Testis (tissue), 3 donors: Measurements from ENCODE around the gene HMGB2. TPM values are rescaled to one million over a fixed set of nuclear protein-coding genes. Genes with fewer than 3 reads are reported as not detected.

Source experiments
- DNase-seq: peaks from one replicate; pipeline ENCODE4 v3.0.0-alpha.2; 2019
- H3K27ac ChIP-seq, 2 donors: fragments of 200-600 bp; sonication (generic); one replicate each; pipeline ENCODE4 v1.5.1; 2019
- H3K27me3 ChIP-seq: fragments of 200-600 bp; sonication (generic); one replicate; pipeline ENCODE4 v1.5.1; 2019
- H3K36me3 ChIP-seq: fragments of 200-600 bp; sonication (generic); one replicate; pipeline ENCODE4 v1.5.1; 2017; ENCODE audit warnings: low read depth; ENCODE audit errors: missing control alignments
- H3K4me1 ChIP-seq: fragments of 200-600 bp; sonication (generic); one replicate; pipeline ENCODE4 v1.5.1; 2019
- H3K4me3 ChIP-seq, 2 donors: fragments of 200-600 bp; sonication (generic); one replicate each; pipeline ENCODE4 v1.5.1; 2017 to 2019
- H3K9me3 ChIP-seq: fragments of 200-600 bp; sonication (generic); one replicate; pipeline ENCODE4 v1.5.1; 2017
- POLR2A ChIP-seq: fragments of 450-650 bp; IDR thresholded peaks from one replicate; pipeline ENCODE4 v1.6.1; 2017; ENCODE audit warnings: antibody characterized with exemption, mild to moderate bottlenecking, moderate library complexity
- WGBS, 2 donors: methylation state at CpG; one replicate each; pipeline ENCODE4 v1.1.5; 2018; 5-methylcytosine and 5-hydroxymethylcytosine counted together
- intact Hi-C: fragments of 100-400 bp; cut with DNase I; formaldehyde crosslinking; loops from one replicate; pipeline ENCODE4 v1.15.1; 2023; ENCODE audit warnings: low total_unique reads
- polyA plus RNA-seq: library from polyadenylated mRNA; stranded (reverse); fragments of 350-450 nt; fragmentation: Illumina TruSeq; extraction: RNeasy Lipid Tissue Mini Kit (QIAGEN cat#74804); gene quantifications from one replicate; pipeline ENCODE4 v1.2.3, GENCODE V29; 2014; ENCODE audit warnings: low read depth, low replicate concordance; ENCODE audit not compliant: insufficient read depth
- total RNA-seq, 2 donors: library from RNA; depleted of rRNA; stranded (reverse); fragments of >200 nt; gene quantifications; one replicate each; pipeline ENCODE4 v1.2.3, GENCODE V29; 2016
- TF ChIP-seq, protein P1 (sequence below), 3 experiments: fragments of 450-650 bp in 2 of 3; fragments of 200-600 bp in 1 of 3; sonication (generic) in 1 of 3; IDR thresholded peaks; one replicate each; pipeline ENCODE4 v1.5.1; 2016 to 2019; ENCODE audit warnings: antibody characterized with exemption in 3 of 3, mild to moderate bottlenecking in 2 of 3, moderate library complexity in 1 of 3

Gene HMGB2
- total and polyA plus RNA-seq, 3 donors from 2014 or later = 80.1 to 235 (median 117) TPM

DNA sequence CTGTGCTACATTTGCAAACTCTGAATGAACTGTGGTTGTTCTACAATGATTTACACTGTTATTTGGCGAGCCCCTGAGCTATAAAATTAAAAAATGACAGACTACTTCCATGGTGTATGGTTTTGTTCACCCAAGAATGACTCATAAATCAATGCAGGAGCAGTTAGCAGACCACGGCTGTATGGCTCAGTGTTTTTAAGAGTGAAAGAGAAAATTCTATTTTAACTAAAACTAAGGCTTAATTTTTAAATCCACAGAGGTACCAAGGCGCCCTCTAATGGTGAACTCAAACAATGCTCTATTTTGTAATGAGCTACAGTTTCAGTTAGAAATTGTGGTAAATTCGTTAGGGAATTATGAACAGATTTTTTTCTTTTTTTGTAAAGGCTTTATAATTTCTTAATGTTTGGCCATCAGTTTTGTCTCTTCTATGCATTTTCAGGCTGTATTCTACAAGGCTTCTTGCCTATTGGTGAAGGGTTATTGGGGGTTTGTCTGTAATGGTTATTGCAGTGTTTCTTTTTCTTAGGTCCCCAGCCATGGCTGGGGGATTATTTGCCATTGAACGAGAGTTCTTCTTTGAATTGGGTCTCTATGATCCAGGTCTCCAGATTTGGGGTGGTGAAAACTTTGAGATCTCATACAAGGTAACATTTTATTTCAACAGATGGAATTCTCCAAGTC is 32.5 kb downstream of the HMGB2 start:
- H3K4me3 ChIP-seq = no peak overlapping the region
- no peak for DNase-seq
- H3K27me3 ChIP-seq = no peaks in the 10 kb centered on the region
- H3K27ac ChIP-seq = no peak overlapping the region
- intact Hi-C loops = no loop called here
- no peaks in the 10 kb centered on the region for H3K9me3 ChIP-seq
- H3K36me3 ChIP-seq = no peaks in the 10 kb centered on the region
- WGBS, 2 donors = 48 to 51% methylated on average over 5 of the region's 5 CpGs
- TF ChIP-seq, protein P1, sequence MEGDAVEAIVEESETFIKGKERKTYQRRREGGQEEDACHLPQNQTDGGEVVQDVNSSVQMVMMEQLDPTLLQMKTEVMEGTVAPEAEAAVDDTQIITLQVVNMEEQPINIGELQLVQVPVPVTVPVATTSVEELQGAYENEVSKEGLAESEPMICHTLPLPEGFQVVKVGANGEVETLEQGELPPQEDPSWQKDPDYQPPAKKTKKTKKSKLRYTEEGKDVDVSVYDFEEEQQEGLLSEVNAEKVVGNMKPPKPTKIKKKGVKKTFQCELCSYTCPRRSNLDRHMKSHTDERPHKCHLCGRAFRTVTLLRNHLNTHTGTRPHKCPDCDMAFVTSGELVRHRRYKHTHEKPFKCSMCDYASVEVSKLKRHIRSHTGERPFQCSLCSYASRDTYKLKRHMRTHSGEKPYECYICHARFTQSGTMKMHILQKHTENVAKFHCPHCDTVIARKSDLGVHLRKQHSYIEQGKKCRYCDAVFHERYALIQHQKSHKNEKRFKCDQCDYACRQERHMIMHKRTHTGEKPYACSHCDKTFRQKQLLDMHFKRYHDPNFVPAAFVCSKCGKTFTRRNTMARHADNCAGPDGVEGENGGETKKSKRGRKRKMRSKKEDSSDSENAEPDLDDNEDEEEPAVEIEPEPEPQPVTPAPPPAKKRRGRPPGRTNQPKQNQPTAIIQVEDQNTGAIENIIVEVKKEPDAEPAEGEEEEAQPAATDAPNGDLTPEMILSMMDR (IDR thresholded peaks at IDR 0.05) = peak; percentile 54 to 75 (median 68)
- TF ChIP-seq POLR2A = no peak
- no peaks in the 10 kb centered on the region for H3K4me1 ChIP-seq

DNA sequence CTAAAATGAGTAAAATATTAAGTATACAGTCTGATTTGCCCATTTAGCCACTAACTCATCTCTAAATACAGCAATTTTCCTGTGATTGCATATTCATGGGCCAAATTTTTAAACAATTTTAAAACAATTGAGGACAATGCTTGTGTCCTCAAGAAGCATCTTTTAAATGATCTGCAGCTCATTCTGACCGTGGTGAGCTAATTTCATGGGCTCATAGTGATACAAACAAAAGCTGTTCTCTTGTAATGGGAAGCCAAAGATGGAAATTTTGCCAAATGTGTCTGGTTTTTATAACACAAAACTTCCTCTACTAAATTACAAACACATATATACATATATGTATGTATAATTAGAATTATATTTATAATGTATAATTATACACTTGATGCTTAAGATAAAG is 39.7 kb downstream of the HMGB2 start:
- Histone ChIP-seq H3K27ac (no peak overlapping the region), H3K27me3 (no peaks in the 10 kb centered on the region), H3K9me3 (no peaks in the 10 kb centered on the region), H3K4me3 (no peak overlapping the region), H3K4me1 (no peaks in the 10 kb centered on the region), H3K36me3 (no peaks in the 10 kb centered on the region)
- no peak for DNase-seq
- intact Hi-C loops = no loop called here
- WGBS, 2 donors = 78 to 80% methylated on average over 1 of the region's 1 CpG
- TF ChIP-seq, protein P1 (IDR thresholded peaks at IDR 0.05) = no peak
- no peak for TF ChIP-seq POLR2A

DNA sequence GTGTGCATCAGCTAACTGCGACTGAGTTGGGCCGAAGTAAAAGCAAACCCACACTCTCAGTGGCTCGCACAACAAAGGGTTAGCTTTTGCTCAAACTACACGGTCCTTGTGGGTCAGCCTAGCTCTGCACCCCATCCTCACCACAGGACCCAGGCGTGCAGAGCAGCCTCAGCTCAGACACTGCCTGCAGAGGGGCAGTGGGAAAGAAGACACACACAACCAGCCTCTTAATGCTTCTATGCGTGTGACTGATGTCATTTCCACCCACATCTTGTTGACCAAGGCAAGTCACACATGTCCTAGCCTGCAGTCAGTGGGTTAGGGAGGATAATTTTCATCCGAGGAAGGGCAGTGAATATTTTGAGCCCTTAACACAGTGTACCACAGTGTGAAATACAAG is 40.5 kb downstream of the HMGB2 start:
- H3K9me3 ChIP-seq = no peaks in the 10 kb centered on the region
- TF ChIP-seq, protein P1 (IDR thresholded peaks at IDR 0.05) = no peak
- no peak for TF ChIP-seq POLR2A
- WGBS, 2 donors = 80 to 83% methylated on average over 7 of the region's 7 CpGs
- peaks cover 3% of the 10 kb centered on the region for H3K4me1 ChIP-seq
- H3K36me3 ChIP-seq = no peaks in the 10 kb centered on the region
- no peaks in the 10 kb centered on the region for H3K27me3 ChIP-seq
- H3K27ac ChIP-seq = no peak overlapping the region
- no peak for DNase-seq
- no peak overlapping the region for H3K4me3 ChIP-seq
- intact Hi-C loops = no loop called here

DNA sequence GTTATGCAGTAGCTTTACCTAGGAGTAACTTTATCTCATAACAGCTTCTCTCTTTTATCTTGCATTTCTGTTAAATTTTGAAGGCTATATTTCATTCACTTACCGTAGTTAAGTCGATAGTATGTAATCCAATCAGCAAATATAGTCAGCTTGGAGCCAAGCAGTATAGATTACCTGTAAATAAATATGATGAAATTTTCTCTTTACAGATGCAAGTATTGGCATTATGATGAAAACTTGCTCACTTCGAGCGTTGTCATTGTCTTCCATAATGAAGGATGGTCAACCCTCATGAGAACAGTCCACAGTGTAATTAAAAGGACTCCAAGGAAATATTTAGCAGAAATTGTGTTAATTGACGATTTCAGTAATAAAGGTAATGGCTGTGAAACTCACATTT is 42.3 kb downstream of the HMGB2 start:
- Histone ChIP-seq H3K9me3 (no peaks in the 10 kb centered on the region), H3K4me3 (no peak overlapping the region), H3K27me3 (no peaks in the 10 kb centered on the region), H3K27ac (no peak overlapping the region), H3K36me3 (no peaks in the 10 kb centered on the region), H3K4me1 (peaks cover 5% of the 10 kb centered on the region)
- DNase-seq = no peak
- TF ChIP-seq, protein P1 (IDR thresholded peaks at IDR 0.05) = no peak
- no peak for TF ChIP-seq POLR2A
- 93 to 94% methylated on average over 5 of the region's 5 CpGs for WGBS, 2 donors
- intact Hi-C loops = no loop called here

DNA sequence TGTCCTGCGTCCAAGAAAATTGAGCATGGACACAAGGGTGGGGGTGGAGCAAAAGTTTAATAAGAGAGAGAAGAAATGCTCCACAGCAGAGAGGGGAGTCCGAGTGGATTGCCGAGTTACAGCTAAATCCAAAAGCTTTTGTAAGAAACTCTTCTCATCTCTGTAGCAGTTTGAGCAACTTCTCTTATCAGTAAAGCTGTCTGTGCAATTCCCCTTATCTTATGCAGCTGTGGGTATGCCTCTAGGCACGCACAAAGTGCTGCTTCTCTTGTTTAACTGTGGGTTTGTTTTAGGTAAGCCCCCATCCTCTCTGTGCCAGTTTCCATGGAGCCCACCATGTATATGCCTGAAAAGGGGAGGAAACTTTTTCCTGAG is 44.8 kb downstream of the HMGB2 start:
- TF ChIP-seq POLR2A = no peak
- TF ChIP-seq, protein P1 (IDR thresholded peaks at IDR 0.05) = no peak
- H3K9me3 ChIP-seq = no peaks in the 10 kb centered on the region
- H3K27ac ChIP-seq = no peak overlapping the region
- no peaks in the 10 kb centered on the region for H3K27me3 ChIP-seq
- intact Hi-C loops = no loop called here
- H3K4me3 ChIP-seq = no peak overlapping the region
- no peak for DNase-seq
- H3K4me1 ChIP-seq = peaks cover 5% of the 10 kb centered on the region
- WGBS, 2 donors = 39 to 42% methylated on average over 4 of the region's 4 CpGs
- no peaks in the 10 kb centered on the region for H3K36me3 ChIP-seq
